GM12801 (cell line): ENCODE measurements around the gene PRKAB1.

Experiments
- CTCF ChIP-seq: IDR thresholded peaks from one replicate; pipeline ENCODE4 v1.5.1; 2011; ENCODE audit warnings: control low read depth; ENCODE audit not compliant: insufficient read length; ENCODE audit errors: extremely low read depth

The PRKAB1 gene

GRCh38 chr12:119652665-119653064 lies 15.3 kb upstream of the PRKAB1 start:
- TF ChIP-seq CTCF, result no peak

- no peak for TF ChIP-seq CTCF
These were observed 8.5 kb upstream of the PRKAB1 start for GRCh38 chr12:119659289-119659897.

- TF ChIP-seq CTCF, result no peak
These were observed 7.9 kb upstream of the PRKAB1 start for GRCh38 chr12:119660076-119660475.

GRCh38 chr12:119661882-119662281 lies 6.1 kb upstream of the PRKAB1 start:
- no peak for TF ChIP-seq CTCF

GRCh38 chr12:119664642-119665041 lies 3.3 kb upstream of the PRKAB1 start:
- TF ChIP-seq CTCF, result no peak

GRCh38 chr12:119665164-119665929 lies 2.6 kb upstream of the PRKAB1 start:
- no peak for TF ChIP-seq CTCF

GRCh38 chr12:119666226-119666795 lies 1.6 kb upstream of the PRKAB1 start:
- no peak for TF ChIP-seq CTCF
